HFF-Myc (cell line): ENCODE measurements around the gene CDK3.

Experiments used
- DNase-seq: peaks from one replicate; pipeline ENCODE4 v3.0.0-alpha.2; 2011; ENCODE audit warnings: low read depth; ENCODE audit errors: extremely low read depth
- H3K4me3 ChIP-seq: replicated peaks from 2 replicates; pipeline ENCODE4 v1.5.1; 2011; ENCODE audit warnings: low read depth, mild to moderate bottlenecking, control low read depth, low read length
- TF ChIP-seq, protein P1 (sequence below): IDR thresholded peaks from 2 replicates; pipeline ENCODE4 v1.5.1; 2012; ENCODE audit warnings: mild to moderate bottlenecking, low read depth, low read length, control low read depth; ENCODE audit errors: missing control alignments

The CDK3 gene

DNA sequence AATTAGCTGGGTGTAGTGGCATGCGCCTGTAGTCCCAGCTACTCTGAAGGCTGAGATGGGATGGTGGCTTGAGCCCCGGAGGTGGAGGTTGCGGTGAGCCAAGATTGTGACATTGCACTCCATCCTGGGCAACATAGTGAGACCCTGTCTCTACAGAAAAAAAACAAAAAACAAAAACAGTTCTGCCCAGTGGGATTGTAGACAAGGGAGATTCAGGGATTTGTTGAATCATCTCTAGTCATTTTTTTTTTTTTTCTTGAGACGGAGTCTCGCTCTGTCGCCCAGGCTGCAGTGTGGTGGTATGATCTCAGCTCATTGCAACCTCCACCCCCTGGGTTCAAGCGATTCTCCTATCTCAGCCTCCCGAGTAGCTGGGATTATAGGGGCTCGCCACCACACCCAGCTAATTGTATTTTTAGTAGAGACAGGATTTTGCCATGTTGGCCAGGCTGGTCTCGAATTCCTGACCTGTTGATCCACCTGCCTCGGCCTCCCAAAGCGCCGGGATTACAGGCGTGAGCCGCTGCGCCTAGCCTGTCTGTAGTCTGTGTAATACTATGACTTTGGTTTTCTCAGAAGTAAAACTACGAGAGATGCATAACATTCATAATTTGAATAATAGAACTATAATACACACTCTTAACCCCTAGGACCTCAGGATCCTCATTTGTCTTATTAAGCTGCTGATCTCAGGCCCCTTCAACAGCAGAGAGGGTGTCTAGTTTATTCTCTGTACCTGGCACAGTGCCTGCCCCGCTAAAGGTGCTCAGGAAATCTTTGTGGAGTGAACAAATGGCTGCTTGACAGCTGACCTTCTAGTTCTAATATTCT, 20.3 kb upstream of the CDK3 start:
- peak overlapping the region; percentile 80 for H3K4me3 ChIP-seq
- TF ChIP-seq, protein P1, sequence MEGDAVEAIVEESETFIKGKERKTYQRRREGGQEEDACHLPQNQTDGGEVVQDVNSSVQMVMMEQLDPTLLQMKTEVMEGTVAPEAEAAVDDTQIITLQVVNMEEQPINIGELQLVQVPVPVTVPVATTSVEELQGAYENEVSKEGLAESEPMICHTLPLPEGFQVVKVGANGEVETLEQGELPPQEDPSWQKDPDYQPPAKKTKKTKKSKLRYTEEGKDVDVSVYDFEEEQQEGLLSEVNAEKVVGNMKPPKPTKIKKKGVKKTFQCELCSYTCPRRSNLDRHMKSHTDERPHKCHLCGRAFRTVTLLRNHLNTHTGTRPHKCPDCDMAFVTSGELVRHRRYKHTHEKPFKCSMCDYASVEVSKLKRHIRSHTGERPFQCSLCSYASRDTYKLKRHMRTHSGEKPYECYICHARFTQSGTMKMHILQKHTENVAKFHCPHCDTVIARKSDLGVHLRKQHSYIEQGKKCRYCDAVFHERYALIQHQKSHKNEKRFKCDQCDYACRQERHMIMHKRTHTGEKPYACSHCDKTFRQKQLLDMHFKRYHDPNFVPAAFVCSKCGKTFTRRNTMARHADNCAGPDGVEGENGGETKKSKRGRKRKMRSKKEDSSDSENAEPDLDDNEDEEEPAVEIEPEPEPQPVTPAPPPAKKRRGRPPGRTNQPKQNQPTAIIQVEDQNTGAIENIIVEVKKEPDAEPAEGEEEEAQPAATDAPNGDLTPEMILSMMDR: no peak
- DNase-seq: no peak

DNA sequence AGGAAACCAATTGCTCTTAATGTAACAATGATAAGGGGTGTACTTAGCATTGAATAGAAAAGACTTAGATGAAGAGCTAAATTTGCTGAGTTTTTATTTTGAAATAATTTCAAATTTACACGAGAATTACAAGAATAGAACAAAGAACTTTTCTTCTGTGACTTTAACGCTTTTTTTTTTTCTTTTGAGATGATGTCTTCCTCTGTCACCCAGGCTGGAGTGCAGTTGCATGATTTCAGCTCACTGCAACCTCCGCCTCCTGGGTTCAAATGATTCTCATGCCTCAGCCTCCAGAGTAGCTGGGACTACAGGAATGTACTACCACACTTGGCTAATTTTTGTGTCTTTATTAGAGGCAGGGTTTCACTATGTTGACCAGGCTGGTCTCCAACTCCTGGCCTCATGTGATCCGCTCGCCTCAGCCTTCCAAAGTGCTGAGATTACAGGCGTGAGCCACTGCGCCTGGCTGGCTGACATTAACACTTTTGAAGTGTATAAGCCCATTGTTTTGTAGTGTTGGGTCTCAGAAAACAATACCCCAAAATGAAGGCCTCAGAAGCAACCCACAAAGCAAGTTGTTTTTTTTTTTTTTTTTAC, 19.5 kb upstream of the CDK3 start:
- no peak for DNase-seq
- H3K4me3 ChIP-seq: no peak overlapping the region
- TF ChIP-seq, protein P1: no peak

DNA sequence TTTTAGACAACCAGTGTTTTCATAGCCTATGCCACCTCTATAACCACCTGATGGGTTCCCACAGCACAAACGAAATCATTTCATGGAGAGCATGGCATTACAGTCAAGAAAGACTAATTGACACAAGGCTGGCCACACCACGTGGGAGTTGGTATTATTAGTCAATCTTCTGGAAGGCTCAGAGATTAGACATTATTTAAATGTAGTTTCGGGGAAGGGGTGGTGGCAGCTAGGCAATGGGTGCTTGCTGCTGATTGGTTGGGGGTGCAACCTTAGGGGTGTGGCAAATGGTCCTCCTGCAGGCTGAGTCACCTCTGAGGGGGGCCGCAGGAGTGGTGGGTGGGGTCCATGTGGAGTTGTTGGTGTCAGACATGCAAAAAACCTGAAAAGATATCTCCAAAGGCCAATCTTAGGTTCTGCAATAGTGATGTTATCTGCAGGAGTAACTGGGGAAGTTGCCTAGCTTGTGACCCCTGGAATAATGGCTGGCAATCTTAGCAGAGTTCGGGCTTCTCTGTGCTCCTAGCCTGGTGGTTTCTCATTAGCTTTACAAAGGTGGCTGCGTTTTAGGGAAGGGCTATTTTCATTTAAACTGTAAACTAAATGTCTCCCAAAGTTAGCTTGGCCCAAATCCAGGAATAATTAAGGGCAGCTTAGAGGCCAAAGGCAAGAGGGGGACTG, 17.0 kb upstream of the CDK3 start:
- DNase-seq: no peak
- H3K4me3 ChIP-seq: no peak overlapping the region
- TF ChIP-seq, protein P1: no peak

DNA sequence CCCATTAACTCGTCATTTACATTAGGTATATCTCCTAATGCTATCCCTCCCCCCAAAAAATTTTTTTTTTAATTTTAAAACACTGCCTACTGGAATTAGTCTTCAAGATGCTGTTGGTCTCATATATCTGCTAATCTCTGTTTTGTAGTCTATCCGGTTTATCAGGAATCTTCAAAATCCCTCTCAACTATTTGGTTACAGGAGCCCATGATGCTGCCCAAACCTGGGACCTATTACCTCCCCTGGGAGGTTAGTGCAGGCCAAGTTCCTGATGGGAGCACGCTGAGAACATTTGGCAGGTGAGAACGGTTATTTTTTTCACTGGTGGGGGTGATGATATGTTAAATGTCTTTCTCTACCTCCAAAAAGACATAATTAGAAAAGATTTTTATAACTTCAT, 14.7 kb upstream of the CDK3 start:
- TF ChIP-seq, protein P1: no peak
- no peak for DNase-seq
- no peak overlapping the region for H3K4me3 ChIP-seq

DNA sequence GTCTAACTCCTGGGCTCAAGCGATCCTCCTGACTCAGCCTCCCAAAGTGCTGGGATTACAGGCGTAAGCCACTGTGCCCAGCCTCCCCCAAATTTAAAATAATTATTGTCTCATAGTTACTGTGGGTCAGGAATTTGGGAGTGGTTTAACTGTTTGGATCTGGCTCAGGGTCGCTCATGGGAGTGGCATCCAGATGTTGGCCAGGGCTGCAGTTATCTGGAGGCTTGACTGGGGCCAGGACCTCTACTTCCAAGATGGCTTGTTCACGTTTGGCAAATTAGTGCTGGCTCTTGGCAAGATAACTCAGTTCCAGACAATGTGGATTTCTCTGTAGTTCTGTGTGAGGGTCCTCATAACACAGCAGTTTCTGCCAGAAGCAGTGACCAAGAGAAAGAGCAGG, 13.6 kb upstream of the CDK3 start:
- DNase-seq: no peak
- TF ChIP-seq, protein P1: no peak
- no peak overlapping the region for H3K4me3 ChIP-seq

DNA sequence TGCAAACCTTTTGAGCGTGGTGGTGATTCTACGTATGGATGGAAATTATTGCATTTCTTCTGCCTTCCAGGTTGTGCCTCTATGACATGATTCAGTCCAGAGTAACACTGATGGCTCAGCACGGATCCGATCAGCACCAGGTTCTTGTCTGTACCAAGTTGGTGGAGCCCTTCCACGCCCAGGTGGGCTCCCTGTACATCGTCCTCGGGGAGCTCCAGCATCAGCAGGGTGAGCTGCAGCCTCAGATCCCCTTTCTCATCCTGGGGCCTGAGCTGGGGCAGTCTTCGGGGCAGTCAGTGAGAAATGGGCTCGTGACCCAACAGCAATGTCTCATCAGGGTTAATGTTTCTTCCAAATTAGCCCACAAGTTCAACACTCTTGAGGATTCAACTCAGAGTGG, 9.3 kb upstream of the CDK3 start:
- DNase-seq: no peak
- H3K4me3 ChIP-seq: no peak overlapping the region
- TF ChIP-seq, protein P1: no peak
